SU-DHL-6 (cell line): Measurements from ENCODE around the gene SETD4.

ENCODE experiments used
- EZH2phosphoT487 ChIP-seq: fragments of 200-600 bp; sonication (generic), shearing (Covaris generic); conservative IDR thresholded peaks from 2 replicates; pipeline ENCODE4 v1.6.1; 2018; ENCODE audit warnings: mild to moderate bottlenecking, antibody characterized with exemption, low read length, moderate library complexity, mixed read lengths
- TF ChIP-seq, protein P1 (sequence below): fragments of 200-600 bp; sonication (generic); IDR thresholded peaks from one replicate; pipeline ENCODE4 v1.5.1; 2017; ENCODE audit warnings: antibody characterized with exemption, mild to moderate bottlenecking, low read length, moderate library complexity; ENCODE audit not compliant: insufficient read depth, poor library complexity, severe bottlenecking

- TF ChIP-seq, protein P1, sequence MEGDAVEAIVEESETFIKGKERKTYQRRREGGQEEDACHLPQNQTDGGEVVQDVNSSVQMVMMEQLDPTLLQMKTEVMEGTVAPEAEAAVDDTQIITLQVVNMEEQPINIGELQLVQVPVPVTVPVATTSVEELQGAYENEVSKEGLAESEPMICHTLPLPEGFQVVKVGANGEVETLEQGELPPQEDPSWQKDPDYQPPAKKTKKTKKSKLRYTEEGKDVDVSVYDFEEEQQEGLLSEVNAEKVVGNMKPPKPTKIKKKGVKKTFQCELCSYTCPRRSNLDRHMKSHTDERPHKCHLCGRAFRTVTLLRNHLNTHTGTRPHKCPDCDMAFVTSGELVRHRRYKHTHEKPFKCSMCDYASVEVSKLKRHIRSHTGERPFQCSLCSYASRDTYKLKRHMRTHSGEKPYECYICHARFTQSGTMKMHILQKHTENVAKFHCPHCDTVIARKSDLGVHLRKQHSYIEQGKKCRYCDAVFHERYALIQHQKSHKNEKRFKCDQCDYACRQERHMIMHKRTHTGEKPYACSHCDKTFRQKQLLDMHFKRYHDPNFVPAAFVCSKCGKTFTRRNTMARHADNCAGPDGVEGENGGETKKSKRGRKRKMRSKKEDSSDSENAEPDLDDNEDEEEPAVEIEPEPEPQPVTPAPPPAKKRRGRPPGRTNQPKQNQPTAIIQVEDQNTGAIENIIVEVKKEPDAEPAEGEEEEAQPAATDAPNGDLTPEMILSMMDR, result no peak
- TF ChIP-seq EZH2phosphoT487, result no peak
Observed at GRCh38 chr21:36064085-36064460, 3.7 kb upstream of the SETD4 start.
